GM19035 (cell line): ENCODE measurements around the gene TAF1C.
"Not testable (repeated sequence)": the region's sequence is repeated elsewhere in the genome, so short reads cannot be mapped to it uniquely, and the experiment has no call there.

Experiments used
- ATAC-seq: cut with Tn5 transposase; IDR thresholded peaks from one replicate; pipeline ENCODE4 v1.9.1; 2021; ENCODE audit not compliant: unreplicated experiment

Gene TAF1C, protein sequence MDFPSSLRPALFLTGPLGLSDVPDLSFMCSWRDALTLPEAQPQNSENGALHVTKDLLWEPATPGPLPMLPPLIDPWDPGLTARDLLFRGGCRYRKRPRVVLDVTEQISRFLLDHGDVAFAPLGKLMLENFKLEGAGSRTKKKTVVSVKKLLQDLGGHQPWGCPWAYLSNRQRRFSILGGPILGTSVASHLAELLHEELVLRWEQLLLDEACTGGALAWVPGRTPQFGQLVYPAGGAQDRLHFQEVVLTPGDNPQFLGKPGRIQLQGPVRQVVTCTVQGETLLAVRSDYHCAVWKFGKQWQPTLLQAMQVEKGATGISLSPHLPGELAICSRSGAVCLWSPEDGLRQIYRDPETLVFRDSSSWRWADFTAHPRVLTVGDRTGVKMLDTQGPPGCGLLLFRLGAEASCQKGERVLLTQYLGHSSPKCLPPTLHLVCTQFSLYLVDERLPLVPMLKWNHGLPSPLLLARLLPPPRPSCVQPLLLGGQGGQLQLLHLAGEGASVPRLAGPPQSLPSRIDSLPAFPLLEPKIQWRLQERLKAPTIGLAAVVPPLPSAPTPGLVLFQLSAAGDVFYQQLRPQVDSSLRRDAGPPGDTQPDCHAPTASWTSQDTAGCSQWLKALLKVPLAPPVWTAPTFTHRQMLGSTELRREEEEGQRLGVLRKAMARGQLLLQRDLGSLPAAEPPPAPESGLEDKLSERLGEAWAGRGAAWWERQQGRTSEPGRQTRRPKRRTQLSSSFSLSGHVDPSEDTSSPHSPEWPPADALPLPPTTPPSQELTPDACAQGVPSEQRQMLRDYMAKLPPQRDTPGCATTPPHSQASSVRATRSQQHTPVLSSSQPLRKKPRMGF

DNA sequence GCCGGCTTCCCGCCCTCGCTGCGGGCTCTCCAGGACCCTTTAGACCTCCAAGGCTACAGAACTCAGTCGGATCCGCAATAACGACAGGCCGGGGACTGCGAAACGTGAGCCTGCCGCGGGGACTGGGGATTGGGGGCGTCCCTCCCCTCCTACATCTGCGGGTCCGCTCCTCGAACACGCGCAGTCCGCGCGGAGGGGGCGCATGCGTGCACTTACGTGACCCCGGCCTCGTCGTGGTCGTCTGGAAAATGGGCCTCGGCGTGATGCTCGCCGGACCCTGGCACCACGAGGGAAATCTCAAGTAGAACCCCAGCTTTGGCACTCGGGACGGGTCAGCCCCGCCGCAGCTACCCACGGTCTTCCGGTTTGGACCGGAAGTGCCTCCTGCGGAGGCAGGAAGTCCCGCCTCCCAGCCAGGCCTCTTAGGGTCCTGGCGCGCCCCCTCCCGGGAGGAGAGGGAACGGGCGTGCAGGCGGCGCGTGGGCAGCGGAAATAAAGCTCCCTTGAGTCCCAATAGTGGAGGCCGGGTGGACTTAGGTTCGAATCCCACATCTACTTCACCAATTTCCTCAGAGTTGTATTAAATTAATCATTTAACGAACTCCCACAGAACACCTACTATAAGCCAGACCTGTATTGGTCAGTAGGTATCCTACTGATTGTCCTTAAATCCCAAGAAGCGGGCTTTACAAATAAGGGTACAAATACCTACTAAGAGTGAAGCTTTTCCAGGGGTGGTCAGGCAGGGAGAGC is at the start of gene TAF1C:
TSS of gene TAF1C (minus strand) at position 373 of the 753 bp plus-strand sequence. CDS start 2,069 bp downstream, outside the sequence.
- peak; percentile 96 for ATAC-seq

DNA sequence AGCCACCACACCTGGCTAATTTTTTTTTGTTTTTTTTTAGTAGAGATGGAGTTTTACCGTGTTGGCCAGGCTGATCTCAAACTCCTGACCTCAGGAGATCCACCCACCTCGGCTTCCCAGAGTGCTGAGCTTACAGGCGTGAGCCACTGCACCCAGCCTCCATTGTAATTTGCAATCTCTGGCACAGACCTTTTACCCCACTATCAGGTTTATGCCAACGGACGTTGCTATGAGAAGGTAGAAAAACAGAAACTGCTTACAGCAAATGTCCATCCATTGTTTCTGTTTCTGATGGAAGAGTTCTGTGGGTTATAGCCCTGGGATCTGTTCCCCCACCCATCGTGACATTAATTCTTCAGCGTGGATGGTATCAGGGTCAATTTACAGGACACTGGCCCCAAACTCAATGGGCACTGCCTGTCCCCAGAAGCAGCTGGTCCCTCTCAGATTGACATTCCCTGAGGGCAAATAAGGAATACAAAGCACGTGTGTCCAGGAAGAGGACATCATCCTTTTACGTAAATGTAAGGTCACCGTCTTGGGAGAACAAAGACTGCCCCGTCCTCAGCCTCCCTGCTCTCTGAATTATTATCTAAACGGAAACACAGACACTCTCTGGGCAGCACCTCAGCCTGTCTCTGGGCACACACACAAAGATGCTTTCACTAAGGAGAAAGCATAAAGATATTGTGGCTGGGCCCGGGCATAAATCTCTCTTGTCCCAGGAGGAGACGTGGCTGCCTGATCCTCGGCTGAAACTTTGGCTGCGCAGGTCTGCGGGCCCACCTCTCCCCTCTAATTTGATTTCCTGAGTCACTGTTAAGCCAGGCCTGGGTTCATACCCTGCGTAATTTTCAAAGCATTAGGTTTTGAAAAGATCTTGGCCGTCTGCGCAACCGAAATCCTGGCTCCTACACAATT is 47.7 kb upstream of the TAF1C start:
- no peak for ATAC-seq

DNA sequence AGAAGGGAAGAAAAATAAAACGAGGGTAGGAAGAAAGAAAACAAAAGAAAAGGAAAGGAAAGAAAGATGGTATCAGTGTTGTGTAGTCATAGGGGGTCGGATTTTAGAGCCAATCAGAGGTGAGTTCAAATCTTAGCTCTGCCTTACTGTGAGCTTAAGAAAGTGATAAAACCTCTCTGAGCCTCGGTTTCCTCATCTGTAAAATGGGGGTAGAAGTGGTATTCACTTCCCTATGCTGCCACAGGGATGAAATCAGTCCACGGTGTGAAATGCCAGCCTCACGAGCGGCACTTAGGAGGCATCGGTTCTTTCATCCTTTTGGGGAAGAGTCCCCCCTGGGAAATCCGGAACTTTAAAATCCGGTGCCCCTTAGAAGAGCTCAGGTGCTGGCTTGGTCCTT is 46.9 kb upstream of the TAF1C start:
- no peak for ATAC-seq

DNA sequence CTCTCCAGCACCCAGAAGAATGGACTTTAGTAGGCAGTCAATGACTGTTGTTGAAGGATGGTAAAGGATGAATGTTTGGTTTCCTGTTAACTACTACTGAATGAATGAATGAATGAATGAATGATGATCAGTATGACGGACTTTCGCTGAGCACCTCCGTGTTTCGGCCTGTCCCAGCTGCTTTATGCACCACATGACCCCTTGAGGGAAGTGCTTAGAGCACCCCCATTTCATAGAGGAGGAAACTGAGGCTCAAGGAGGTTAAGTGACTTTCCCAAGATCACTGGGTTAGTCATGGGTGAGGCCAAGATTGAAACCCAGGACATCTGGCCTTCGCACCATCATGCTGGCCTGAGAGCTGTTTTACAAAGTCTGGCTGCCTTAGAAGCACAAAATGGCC is 46.1 kb upstream of the TAF1C start:
- no peak for ATAC-seq

DNA sequence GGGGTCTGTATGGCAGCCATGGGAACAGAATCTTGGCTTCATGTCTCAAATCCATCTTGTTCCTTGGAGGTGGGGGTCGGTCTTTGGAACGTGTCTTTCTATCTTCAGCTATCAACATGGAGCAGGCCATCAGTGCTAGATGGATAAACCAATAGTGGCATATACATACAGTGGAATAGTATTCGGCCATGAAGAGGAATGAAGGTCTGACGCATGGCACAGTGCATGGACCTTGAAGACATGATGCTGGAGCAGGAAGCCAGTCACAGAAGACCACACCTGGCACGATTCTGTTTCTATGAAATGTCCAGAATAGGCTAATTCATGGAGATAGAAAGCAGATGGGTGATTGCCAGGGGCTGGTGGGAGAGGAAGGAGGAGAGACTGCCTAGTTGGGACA is 45.2 kb upstream of the TAF1C start:
- ATAC-seq, result no peak

DNA sequence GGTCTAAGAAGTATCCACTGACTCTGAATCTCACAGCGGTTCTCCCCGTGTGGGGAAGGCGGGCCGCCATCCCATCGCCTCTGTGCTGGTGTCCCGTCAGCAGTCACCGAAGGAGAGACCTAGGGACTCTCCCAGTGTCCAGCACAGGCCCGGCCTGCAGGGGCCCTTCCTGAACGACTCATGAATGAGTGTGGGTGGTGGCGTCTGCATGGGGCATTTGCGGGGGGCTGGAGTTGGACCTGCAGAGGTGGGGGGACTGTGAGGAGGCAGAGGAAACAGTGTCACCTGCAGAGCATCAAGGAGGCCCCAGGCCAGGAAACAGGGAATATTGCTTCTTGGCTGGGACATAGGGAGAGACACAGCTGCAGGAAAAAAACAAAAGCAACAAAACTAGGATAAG is 42.6 kb upstream of the TAF1C start:
- no peak for ATAC-seq

DNA sequence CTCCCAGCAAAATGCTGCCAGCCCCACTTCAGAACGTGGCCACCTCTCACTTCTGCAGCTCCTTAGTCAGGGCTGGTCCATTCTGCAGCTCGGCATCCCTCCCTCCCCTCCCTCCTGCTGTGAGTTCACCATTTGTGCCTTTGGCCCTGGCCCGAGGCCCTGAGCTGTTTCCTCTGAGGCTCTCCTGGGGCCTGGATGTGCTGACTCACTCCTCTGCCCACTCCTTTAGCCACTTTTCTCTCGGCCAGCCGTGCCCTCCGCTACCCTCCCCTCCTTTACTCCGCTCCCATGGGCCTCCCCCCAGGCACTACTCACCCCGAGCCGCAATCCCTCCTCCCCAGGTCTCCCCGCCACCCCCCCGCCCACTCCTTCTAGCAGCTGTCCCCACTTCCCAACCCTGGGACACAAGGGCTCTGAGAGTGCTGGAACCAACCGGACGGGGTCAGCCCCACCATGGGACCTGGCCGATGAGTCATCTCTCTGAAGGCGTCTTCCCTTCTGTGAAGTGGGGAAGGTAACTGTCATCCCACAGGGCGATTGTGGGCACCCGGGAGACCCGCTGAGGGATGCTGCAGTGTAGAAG is 41.5 kb upstream of the TAF1C start:
- no peak for ATAC-seq

DNA sequence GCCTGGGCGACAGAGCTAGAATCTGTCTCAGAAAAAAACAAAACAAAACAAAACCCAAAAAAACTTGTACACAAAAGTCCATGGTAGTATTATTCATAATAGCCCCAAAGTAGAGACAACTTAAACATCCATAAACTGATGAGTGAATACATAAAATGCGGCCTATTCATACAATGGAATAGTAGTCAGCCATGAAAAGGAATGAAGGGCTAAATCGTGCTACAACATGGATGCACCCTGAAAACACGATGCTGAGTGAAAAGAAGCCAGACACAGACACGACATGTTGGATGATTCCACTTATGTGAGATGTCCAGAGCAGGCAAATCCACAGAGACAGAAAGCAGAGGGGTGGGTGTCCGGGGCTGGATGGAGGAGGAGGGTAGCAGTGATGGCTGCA is 40.7 kb upstream of the TAF1C start:
- no peak for ATAC-seq

DNA sequence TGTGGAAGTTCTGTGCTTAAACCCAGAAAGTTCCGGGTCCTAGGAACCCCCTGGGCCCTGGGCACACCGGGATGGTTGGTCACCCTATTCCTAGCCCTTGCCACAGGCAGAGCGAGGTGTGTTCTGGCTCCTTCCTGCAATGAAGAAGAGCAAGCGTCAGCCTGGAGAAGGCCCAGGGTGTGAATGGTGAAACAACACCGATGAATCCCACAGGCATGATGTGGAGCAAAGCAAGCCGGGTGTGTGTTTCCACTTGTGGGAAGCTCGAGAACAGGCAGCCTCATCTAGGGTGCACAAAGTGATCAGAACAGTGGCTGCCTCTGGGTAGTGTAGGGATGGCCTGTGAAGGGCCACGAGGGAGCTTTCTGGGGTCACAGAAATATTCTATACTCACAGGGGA is 39.2 kb upstream of the TAF1C start:
- ATAC-seq, result no peak

DNA sequence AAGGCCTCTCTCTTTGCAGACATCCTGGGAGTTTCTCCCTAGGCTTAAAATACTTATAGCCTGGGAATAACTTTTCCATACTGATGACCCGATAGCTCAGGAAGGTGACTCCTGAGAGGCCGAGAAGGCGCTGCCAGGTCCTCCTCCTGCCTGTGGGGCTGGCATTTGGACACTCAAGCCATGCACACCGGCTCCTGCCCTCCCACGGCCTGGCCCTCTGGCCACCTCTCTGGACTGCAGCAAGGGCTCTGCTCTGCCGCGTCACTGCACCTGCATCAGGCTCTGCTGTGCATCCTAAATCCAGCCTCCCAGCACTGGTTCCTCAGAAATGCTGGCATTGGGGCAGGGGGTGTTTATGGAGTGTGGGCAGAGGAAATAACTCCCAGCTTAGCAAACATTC is 38.7 kb upstream of the TAF1C start:
- no peak for ATAC-seq

DNA sequence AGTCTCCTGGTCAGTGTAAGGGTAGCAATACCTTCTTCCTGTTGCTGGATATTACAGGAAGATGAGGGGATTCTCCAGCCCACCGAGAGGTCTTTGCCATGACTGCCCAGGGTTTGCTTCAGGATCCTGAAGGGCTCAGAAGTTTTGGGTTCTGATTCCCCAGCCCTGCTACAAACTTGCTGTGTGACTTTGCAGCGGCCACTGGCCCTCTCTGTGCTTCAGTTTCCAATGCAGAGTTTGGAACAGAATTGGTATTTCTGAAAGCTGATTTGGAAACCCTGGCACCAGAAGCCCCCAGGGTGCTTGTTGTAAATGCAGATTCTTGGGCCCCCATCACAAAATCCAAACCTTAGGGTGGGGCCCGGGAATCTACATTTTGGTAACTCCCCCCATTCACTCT is 38.3 kb upstream of the TAF1C start:
- ATAC-seq, result no peak

DNA sequence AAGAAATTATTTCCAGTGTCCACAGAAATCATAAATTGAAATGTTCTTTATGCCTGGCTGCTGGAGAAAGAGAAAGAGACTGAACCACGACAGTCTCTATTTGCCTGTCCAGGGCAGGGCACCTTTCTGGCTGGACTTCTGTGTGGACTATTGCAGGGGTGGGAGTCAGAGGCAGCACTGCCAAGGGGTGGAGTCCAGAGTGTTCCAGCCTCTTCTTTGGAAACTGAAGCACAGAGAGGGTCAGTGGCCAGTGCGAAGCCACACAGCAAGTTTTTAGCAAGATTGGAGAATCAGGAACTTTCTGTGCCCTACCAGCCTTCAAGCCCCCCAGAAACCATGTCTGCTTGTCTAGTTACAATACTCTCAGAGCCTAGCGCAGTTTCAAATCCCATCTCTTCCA is 37.7 kb upstream of the TAF1C start:
- no peak for ATAC-seq

DNA sequence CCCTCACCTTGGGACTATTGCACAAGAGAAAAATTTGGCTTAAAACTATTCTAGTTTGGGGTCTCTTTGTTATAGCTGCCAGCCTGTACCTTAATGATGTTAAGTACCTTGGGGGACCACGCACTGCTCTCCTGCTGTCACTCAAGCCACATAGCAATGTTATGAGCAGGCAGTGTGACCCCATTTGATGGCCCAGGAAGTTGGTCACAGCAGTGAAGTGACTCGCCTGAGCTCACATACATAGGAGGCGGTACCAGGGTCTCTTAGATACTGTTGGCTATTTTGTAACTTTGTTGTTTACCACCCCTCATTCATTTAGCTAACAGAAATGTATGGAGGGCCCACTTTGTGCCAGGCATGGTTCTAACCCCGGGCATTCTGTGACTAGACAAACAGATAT is 36.6 kb upstream of the TAF1C start:
- ATAC-seq, result no peak

DNA sequence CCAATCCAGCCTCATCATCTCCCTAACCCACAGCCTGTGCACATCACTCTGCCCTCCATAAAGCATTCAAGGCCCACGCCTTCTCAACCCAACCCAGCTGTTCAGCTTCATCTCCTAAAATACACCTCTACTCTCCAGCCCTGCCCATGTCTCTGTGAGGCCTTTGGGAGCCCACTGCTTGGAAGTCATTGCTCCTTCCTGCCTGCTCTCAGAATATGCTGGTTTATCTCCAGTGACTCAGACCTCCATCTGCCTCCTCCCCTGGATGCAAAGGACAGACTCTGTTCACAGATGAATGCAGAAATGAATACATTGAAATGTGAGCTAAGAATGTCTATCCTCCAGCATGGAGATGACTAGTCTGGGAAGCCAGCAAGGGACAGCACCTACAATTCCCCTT is 34.0 kb upstream of the TAF1C start:
- no peak for ATAC-seq

DNA sequence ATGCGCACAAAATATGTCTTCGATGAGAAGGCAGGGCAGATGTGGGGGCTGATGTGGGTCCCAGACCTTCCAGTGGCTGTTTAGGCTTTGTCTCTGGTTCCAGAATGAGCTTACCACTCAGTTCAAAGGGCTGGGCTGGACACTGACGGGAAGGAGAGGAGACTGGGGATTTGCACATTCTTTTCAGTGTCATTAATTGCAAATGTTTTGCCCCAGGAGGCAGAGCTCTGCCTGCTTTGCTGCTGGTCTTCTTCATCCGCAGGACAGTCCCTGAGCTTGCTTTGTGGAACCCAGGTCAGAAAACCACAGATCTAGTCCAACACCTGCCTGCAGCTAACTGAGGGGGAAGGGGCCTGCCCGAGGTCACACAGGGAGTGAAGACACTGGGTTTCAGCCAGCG is 32.1 kb upstream of the TAF1C start:
- no peak for ATAC-seq

DNA sequence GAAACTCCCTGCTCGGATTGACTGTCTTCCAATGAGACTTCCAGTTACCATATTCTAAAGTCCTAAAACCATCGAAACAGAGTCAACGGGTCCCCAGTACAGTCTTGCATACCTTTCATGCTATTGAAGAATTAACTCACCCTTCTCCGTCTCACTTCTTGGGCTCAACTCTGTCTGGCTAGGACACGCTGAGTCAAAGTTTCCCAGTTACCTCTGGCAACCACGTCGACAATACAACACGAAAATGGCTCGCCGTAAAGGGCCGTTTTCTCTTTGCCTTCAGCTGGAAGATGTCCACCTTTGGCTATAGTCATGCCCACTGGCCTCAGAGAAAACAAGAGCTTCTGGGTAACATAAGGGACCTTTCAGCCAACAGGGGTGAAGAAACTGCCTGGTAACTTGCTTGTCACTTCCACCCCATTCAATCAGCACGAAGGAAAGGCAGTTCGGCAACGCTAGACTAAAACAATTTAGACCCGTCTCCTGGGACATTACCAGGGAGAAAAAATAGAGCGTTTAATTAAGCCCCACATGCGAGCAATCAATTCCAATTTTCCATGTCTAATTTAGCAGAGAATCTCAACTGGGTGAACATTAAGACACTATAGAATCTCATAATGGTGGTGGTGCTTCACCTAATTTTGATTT is 31.4 kb upstream of the TAF1C start:
- no peak for ATAC-seq

DNA sequence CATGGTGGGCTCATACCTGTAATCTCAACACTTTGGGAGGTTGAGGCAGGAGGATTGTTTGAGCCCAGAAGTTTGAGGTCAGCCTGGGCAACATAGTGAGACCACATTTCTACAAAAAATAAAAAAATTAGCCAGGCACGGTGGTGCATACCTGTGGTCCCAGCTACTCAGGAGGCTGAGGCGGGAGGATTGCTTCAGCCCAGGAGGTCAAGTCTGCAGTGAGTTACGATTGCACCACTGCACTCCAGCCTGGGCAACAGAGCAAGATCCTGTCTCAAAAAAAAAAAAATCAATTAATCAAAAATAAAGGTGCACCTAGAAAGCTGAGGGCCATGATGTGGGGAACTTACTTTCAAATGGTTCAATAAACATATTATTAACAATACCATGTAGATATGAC is 29.3 kb upstream of the TAF1C start:
- not testable (repeated sequence) for ATAC-seq

DNA sequence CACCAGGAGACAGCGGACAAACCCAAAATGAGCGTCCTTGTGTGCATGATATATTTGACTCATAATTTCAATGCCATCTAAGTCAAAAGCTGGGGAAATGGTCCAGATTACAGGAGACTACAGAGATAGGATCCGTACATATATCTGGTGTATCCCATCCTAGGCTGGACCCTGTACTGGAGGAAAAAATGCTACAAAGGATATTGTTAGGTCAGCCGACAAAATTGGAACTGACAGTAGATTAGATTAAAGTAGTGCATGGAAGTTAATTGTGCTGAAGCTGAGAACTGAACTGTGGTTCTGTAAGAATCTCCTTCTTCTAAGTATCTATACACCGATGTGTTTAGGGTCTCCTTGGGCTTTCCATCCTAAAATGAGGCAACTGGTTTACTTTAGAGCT is 28.7 kb upstream of the TAF1C start:
- ATAC-seq, result no peak

DNA sequence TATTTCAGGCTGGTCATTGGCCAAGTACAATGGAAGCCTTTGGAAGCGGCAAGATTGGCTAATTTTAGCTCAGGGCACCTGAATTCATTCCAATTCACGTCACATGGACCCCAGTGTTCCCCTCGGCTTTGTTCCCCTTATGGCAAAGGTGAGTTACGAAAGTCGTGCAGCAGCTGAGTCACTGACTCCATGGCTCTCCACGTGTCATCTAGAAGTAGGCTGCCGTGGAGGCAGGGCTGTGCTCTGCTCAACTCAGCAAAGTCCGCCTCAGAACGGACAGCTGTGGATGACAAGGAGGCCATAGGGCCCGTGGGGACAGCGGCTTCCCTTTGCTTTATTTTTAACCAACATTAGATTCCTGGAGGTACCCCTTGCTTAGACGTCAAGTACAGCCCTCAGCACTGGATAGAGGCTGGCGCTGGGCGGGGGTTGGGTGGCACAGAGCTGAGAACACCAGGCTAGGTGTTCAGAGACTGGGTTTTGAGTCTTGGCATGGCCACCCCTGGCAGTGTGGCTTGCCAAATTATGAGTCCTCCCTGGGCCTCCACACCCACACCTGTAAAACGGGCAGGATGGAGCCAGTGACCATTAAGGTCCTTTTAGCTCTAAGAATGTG is 27.7 kb upstream of the TAF1C start:
- no peak for ATAC-seq
